Activated T-cell treated with anti-CD3 and anti-CD28 coated beads, Interleukin-2, amount 50 U/mL, for 24 hours (primary cell): ENCODE results near the gene ZNF502.
"Not testable (repeated sequence)": the region's sequence is repeated elsewhere in the genome, so short reads cannot be mapped to it uniquely, and the experiment has no call there.

Source experiments
- DNase-seq: peaks from one replicate; pipeline ENCODE4 v3.0.0-alpha.2; 2020
- H3K27ac Mint-ChIP-seq: 2 replicates; pipeline ENCODE4 v1.8.0; 2020; ENCODE audit warnings: mild to moderate bottlenecking, mixed read lengths
- H3K27me3 Mint-ChIP-seq: 2 replicates; pipeline ENCODE4 v1.8.0; 2020; ENCODE audit warnings: mixed read lengths
- H3K36me3 Mint-ChIP-seq: 2 replicates; pipeline ENCODE4 v1.8.0; 2020; ENCODE audit warnings: low read depth, mixed read lengths
- H3K4me1 Mint-ChIP-seq: 2 replicates; pipeline ENCODE4 v1.8.0; 2020; ENCODE audit warnings: low read depth, mixed read lengths
- H3K4me3 Mint-ChIP-seq: 2 replicates; pipeline ENCODE4 v1.8.0; 2020; ENCODE audit warnings: mild to moderate bottlenecking, moderate library complexity, mixed read lengths
- H3K9me3 Mint-ChIP-seq: 2 replicates; pipeline ENCODE4 v1.8.0; 2020; ENCODE audit warnings: mixed read lengths

ZNF502 gene

GRCh38 chr3:44712455-44713075, at the start of gene ZNF502:
ZNF502 (plus strand) TSS chr3:44712660; CDS start chr3:44720262, 7,602 bp downstream.
- H3K27ac Mint-ChIP-seq = peak within 1 kb of the TSS; percentile 68

GRCh38 chr3:44665173-44665572, 47.3 kb upstream of the ZNF502 start:
- no peak for DNase-seq
- H3K4me3 Mint-ChIP-seq = no peak overlapping the region
- H3K27ac Mint-ChIP-seq = no peak overlapping the region
- no peaks in the 10 kb centered on the region for H3K4me1 Mint-ChIP-seq
- H3K9me3 Mint-ChIP-seq = peaks cover 31% of the 10 kb centered on the region
- H3K36me3 Mint-ChIP-seq = peaks cover 28% of the 10 kb centered on the region
- no peaks in the 10 kb centered on the region for H3K27me3 Mint-ChIP-seq

More at GRCh38 chr3:44712455-44713075, at the start of gene ZNF502:
- Mint-ChIP-seq H3K27me3 (peaks cover 29% of the 10 kb centered on the region), H3K9me3 (peaks cover 68% of the 10 kb centered on the region), H3K4me3 (peak within 1 kb of the TSS; percentile 89), H3K36me3 (peaks cover 57% of the 10 kb centered on the region), H3K4me1 (peaks cover 17% of the 10 kb centered on the region)
- peak; percentile 79 for DNase-seq

GRCh38 chr3:44666346-44666745, 46.1 kb upstream of the ZNF502 start:
- no peaks in the 10 kb centered on the region for H3K4me1 Mint-ChIP-seq
- H3K9me3 Mint-ChIP-seq = peaks cover 26% of the 10 kb centered on the region
- no peak overlapping the region for H3K4me3 Mint-ChIP-seq
- DNase-seq = no peak
- peaks cover 18% of the 10 kb centered on the region for H3K36me3 Mint-ChIP-seq
- no peaks in the 10 kb centered on the region for H3K27me3 Mint-ChIP-seq
- no peak overlapping the region for H3K27ac Mint-ChIP-seq

- no peak overlapping the region for H3K27ac Mint-ChIP-seq
- H3K27me3 Mint-ChIP-seq = no peaks in the 10 kb centered on the region
These were observed 42.7 kb upstream of the ZNF502 start for GRCh38 chr3:44669760-44670159.

GRCh38 chr3:44673466-44673865, 39.0 kb upstream of the ZNF502 start:
- not testable (repeated sequence) for DNase-seq, H3K27ac Mint-ChIP-seq, H3K4me3 Mint-ChIP-seq, H3K4me1 Mint-ChIP-seq, H3K27me3 Mint-ChIP-seq, H3K36me3 Mint-ChIP-seq
- H3K9me3 Mint-ChIP-seq = peaks cover 18% of the 10 kb centered on the region

More at GRCh38 chr3:44669760-44670159, 42.7 kb upstream of the ZNF502 start:
- Mint-ChIP-seq H3K36me3 (peaks cover 2% of the 10 kb centered on the region), H3K4me1 (no peaks in the 10 kb centered on the region), H3K4me3 (no peak overlapping the region), H3K9me3 (peaks cover 24% of the 10 kb centered on the region)
- no peak for DNase-seq

GRCh38 chr3:44674211-44674610, 38.2 kb upstream of the ZNF502 start:
- peaks cover 18% of the 10 kb centered on the region for H3K9me3 Mint-ChIP-seq
- no peak for DNase-seq
- no peak overlapping the region for H3K4me3 Mint-ChIP-seq
- no peaks in the 10 kb centered on the region for H3K4me1 Mint-ChIP-seq
- no peaks in the 10 kb centered on the region for H3K27me3 Mint-ChIP-seq
- no peak overlapping the region for H3K27ac Mint-ChIP-seq
- peaks cover 2% of the 10 kb centered on the region for H3K36me3 Mint-ChIP-seq

- DNase-seq = no peak
- H3K36me3 Mint-ChIP-seq = peaks cover 27% of the 10 kb centered on the region
- no peak overlapping the region for H3K4me3 Mint-ChIP-seq
- no peaks in the 10 kb centered on the region for H3K4me1 Mint-ChIP-seq
- peaks cover 36% of the 10 kb centered on the region for H3K9me3 Mint-ChIP-seq
- H3K27ac Mint-ChIP-seq = no peak overlapping the region
- H3K27me3 Mint-ChIP-seq = no peaks in the 10 kb centered on the region
These were observed 33.9 kb upstream of the ZNF502 start for GRCh38 chr3:44678480-44679116.

GRCh38 chr3:44680921-44681455, 31.5 kb upstream of the ZNF502 start:
- Mint-ChIP-seq H3K4me3 (no peak overlapping the region), H3K9me3 (peaks cover 44% of the 10 kb centered on the region), H3K4me1 (peaks cover 12% of the 10 kb centered on the region), H3K27me3 (peaks cover 10% of the 10 kb centered on the region), H3K36me3 (peaks cover 51% of the 10 kb centered on the region), H3K27ac (no peak overlapping the region)
- DNase-seq = no peak

- DNase-seq = no peak
- Mint-ChIP-seq H3K36me3 (peaks cover 58% of the 10 kb centered on the region), H3K4me1 (peaks cover 12% of the 10 kb centered on the region), H3K27ac (no peak overlapping the region), H3K27me3 (peaks cover 20% of the 10 kb centered on the region), H3K9me3 (peaks cover 51% of the 10 kb centered on the region), H3K4me3 (no peak overlapping the region)
These were observed 30.1 kb upstream of the ZNF502 start for GRCh38 chr3:44682182-44682896.

- peak overlapping the region; percentile 63 for H3K27ac Mint-ChIP-seq
- peaks cover 36% of the 10 kb centered on the region for H3K27me3 Mint-ChIP-seq
- H3K36me3 Mint-ChIP-seq = peaks cover 58% of the 10 kb centered on the region
- H3K9me3 Mint-ChIP-seq = peaks cover 56% of the 10 kb centered on the region
- DNase-seq = peak; percentile 75
- H3K4me3 Mint-ChIP-seq = peak overlapping the region; percentile 76
- H3K4me1 Mint-ChIP-seq = peaks cover 12% of the 10 kb centered on the region
These were observed 27.2 kb upstream of the ZNF502 start for GRCh38 chr3:44685128-44685800.

- no peak for DNase-seq
- no peak overlapping the region for H3K4me3 Mint-ChIP-seq
- peaks cover 51% of the 10 kb centered on the region for H3K9me3 Mint-ChIP-seq
- peaks cover 61% of the 10 kb centered on the region for H3K27me3 Mint-ChIP-seq
- peaks cover 39% of the 10 kb centered on the region for H3K36me3 Mint-ChIP-seq
- no peak overlapping the region for H3K27ac Mint-ChIP-seq
- H3K4me1 Mint-ChIP-seq = peaks cover 12% of the 10 kb centered on the region
These were observed 24.6 kb upstream of the ZNF502 start for GRCh38 chr3:44687898-44688297.

GRCh38 chr3:44721231-44722102, 9.0 kb downstream of the ZNF502 start:
- no peaks in the 10 kb centered on the region for H3K4me1 Mint-ChIP-seq
- H3K36me3 Mint-ChIP-seq = peaks cover 85% of the 10 kb centered on the region
- peaks cover 73% of the 10 kb centered on the region for H3K9me3 Mint-ChIP-seq
- H3K27ac Mint-ChIP-seq = no peak overlapping the region
- no peaks in the 10 kb centered on the region for H3K27me3 Mint-ChIP-seq
- no peak for DNase-seq
- H3K4me3 Mint-ChIP-seq = no peak overlapping the region

- H3K27me3 Mint-ChIP-seq = no peaks in the 10 kb centered on the region
- no peak overlapping the region for H3K4me3 Mint-ChIP-seq
- no peaks in the 10 kb centered on the region for H3K4me1 Mint-ChIP-seq
- H3K36me3 Mint-ChIP-seq = peaks cover 81% of the 10 kb centered on the region
- no peak overlapping the region for H3K27ac Mint-ChIP-seq
- no peak for DNase-seq
- peaks cover 70% of the 10 kb centered on the region for H3K9me3 Mint-ChIP-seq
These were observed 9.6 kb downstream of the ZNF502 start for GRCh38 chr3:44722103-44722401.
